ENCODE results near the gene PHKG2.

Gene PHKG2

DNA sequence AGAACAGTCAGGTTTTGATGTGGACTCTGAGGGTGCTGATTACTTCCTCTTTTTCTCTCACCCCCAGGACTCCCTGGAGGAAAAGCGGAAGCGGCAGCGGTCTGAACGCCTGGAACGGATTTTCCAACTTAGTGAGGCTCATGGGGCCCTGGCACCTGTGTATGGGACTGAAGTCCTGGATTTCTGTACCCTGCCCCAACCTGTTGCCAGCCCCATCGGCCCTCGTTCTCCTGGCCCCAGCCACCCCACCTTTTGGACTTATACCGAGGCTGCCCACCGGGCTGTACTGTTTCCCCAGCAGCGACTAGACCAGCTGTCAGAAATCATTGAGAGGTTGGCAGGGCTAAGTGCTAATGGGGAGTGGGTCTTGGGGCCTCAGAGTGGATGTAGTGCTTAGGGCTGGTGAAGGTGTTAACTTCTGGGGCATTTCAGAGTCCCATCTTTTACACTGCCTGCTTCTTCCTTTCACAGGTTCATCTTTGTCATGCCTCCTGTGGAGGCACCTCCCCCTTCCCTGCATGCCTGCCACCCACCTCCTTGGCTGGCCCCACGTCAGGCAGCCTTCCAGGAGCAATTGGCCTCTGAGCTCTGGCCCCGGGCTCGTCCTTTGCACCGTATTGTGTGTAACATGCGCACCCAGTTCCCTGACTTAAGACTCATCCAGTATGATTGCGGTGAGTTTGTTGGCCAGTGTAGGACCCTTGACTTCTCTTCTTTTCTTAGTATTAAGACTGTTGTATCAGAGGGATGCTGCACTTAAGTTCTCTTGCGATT lies 19.1 kb upstream of the PHKG2 start:
- peak in 2 of 14 donors; percentile 5 to 10 for DNase-seq

DNA sequence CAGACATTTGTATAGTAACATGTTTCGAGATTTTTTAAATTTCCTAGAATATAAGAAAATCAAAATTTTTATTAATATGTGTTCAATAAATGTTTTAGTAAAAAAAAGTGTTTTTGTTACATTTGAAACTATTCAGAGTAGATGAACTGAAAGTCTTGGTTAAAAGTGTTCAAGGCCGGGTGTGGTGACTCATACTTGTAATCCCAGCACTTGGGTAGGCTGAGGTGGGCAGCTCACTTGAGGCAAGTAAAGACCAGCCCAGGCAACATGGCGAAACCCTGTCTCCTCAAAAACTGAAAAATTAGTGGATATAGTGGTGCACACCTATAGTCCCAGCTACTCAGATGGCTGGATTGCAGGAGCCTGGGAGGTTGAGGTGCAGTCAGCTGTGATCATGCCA lies 16.8 kb upstream of the PHKG2 start:
- no peak for DNase-seq

DNA sequence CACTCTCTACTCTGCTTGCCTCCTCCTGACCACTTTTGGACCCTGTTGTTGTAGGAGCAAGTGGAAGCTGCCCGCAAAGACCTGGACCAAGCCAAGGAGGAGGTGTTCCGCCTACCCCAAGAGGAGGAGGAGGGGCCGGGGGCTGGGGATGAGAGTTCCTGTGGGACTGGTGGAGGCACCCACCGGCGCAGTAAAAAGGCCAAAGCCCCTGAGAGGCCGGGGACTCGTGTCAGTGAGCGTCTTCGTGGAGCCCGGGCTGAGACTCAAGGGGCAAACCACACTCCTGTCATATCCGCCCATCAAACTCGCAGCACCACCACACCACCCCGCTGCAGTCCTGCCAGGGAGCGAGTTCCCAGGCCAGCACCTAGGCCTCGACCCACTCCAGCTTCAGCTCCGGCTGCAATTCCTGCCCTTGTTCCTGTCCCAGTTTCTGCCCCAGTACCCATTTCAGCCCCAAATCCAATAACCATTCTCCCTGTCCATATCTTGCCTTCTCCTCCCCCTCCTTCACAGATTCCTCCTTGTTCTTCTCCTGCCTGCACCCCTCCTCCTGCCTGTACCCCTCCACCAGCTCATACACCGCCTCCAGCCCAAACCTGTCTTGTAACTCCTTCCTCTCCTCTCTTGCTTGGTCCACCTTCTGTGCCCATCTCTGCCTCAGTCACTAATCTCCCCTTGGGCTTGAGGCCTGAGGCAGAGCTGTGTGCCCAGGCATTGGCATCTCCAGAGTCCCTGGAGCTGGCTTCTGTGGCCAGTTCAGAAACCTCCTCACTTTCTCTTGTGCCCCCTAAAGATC lies 11.0 kb upstream of the PHKG2 start:
- no peak for DNase-seq

DNA sequence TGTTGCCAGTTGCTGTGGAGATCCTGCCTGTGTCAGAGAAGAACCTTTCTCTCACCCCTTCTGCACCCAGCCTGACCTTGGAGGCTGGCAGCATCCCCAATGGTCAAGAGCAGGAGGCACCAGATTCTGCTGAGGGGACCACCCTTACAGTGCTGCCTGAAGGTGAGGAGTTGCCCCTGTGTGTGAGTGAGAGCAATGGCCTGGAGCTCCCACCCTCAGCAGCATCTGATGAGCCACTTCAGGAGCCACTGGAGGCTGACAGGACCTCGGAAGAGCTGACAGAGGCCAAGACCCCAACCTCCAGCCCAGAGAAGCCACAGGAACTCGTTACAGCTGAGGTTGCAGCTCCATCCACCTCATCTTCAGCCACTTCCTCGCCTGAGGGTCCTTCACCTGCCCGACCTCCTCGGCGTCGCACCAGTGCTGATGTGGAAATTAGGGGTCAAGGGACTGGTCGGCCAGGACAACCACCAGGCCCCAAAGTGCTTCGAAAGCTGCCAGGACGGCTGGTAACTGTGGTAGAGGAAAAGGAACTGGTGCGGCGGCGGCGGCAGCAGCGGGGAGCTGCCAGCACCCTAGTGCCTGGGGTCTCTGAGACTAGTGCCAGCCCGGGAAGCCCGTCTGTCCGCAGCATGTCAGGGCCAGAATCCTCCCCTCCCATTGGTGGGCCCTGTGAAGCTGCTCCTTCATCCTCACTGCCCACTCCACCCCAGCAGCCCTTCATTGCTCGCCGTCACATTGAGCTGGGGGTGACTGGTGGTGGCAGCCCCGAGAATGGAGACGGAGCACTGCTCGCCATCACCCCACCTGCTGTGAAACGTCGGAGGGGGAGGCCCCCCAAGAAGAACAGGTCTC lies 10.2 kb upstream of the PHKG2 start:
- no peak for DNase-seq

DNA sequence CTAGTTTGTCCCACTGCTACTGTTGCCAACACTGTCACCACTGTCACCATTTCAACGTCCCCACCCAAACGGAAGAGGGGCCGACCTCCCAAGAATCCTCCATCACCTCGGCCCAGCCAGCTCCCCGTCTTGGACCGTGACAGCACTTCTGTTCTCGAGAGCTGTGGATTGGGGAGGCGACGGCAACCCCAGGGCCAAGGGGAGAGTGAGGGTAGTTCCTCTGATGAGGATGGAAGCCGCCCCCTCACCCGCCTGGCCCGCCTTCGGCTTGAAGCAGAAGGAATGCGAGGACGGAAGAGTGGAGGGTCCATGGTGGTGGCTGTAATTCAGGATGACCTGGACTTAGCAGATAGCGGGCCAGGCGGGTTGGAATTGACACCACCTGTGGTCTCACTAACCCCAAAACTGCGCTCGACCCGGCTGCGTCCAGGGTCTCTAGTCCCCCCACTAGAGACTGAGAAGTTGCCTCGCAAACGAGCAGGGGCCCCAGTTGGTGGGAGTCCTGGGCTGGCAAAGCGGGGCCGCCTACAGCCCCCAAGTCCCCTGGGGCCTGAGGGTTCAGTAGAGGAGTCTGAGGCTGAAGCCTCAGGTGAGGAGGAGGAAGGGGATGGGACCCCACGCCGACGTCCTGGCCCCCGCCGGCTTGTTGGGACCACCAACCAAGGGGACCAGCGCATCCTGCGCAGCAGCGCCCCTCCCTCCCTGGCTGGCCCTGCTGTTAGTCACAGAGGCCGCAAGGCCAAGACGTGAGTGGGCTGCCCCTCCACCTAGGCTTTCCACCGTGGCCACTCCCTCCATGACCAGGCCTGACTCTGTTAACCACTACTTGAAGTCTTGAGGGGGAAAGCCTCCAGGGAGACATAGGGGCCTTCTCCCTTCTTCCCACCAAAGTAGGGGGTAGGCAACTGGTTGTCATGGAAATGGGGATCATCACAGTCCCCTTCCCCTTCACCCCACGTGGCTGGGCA lies 9.0 kb upstream of the PHKG2 start:
- no peak for DNase-seq

DNA sequence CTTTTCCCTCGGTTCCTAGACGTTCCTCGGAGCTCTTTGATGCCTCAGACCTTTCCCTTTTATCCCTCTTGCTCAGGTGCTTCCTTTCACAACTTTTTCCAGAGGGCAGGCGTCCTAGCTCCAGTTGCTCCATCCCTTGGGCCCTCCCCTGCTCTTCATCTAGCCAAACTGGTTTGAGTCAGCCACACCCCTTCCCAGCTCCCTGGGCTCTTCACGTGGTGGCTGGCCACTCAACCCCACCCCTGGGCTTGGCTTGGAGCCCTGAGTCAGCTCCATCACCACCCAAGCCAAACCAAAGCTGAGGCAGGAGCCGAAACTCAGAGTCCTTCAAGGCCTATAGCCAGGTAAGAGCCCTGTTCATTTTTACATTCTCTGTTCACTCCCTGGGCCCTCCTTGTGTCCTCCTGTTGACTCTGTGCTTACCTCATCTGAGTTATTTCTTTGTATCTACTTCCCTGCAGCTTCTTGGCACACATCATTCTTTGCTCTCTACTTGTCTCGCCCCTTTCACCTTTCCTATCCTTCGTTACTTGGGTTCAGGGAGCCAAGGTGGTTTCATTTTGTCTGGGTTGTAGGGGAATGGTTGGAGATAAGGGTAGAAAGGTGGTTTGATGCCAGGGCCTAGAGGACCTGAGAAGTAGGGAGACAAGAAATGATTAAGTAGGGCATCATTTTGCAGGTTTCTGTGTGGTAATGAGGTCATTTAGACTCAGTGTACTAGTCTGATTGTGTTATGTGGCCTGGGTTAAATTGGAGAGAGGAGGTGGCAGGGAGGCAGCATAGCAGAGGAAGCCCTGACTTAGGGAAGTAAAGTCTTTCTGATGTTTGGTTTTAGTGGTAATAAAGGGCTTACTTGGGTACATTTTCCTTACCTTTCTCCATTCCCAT lies 7.6 kb upstream of the PHKG2 start:
- DNase-seq = peak in 3 of 14 donors; percentile 9 to 63 (median 18)

DNA sequence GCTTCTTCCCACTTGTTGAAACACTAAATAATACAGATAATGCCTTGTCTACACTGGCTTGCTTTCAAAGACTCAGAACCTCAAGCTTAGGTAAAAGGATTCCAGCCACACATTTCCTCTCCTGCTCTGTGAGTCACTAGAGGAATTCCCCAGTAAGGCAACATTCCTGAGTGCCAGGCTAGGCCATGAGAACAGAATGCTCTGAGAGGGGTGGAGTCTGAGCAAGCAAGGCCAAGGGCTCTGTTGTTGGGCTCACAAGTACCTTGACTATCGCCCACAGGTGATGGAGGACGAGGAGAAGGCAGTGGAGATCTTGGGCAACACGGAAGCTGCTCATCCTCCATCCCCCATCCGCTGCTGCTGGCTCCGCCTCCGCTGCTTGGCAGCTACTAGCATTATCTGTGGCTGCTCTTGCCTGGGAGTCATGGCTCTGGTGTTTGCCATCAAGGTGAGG lies 6.7 kb upstream of the PHKG2 start:
- no peak for DNase-seq

DNA sequence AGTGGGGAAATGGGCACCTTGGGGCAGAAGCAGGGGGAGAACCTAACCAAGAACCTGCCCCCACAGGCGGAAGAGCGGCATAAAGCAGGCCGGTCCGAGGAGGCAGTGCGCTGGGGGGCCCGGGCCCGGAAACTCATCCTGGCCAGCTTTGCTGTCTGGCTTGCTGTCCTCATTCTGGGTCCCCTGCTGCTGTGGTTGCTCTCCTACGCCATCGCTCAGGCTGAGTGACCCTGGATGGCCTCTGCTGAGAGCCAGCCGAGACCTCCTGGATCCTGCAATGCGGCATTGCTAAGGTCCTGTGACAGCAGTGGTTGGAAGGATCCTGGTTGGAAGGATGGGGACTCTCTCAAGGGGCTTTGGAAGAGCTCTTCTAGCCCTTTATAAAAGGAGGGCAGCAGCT lies 4.5 kb upstream of the PHKG2 start:
- no peak for DNase-seq

DNA sequence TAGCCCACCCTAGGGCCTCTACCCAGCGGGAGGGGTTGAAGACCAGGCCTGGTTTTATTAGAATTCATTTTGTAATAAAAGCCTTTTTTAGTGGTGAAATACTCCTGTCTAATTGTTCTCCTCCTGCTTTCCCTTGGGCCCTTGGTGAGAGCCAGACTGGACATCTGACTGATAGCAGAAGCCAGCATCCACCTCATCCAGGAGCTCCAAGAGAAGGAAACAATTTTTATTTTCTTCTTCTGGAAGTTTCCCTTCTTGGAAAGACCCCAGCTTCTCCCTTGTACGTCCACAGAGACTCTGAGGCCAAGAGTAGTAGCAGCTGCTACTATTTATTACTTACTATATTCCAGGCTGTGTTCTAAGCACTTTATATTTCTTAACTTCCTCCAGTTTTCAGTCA lies 4.0 kb upstream of the PHKG2 start:
- DNase-seq = no peak

DNA sequence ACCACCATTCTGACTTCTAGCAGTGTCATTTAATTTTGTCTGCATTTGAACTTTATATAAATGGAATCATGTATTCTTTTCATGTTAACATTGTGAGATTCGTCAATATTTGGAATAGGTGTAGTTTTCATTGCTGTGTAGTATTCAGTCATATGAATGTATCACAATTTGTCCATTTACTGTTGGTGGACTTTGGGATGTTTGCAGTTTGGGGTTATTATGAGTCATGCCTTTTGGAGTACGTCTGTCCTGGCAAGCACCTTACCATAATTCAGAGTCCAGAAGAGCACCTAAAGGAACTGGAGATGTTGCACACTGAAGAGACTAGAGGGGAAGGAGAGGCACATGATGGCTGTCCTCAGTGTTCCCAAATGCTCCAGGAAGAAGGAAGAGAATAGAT lies 3.1 kb upstream of the PHKG2 start:
- no peak for DNase-seq

DNA sequence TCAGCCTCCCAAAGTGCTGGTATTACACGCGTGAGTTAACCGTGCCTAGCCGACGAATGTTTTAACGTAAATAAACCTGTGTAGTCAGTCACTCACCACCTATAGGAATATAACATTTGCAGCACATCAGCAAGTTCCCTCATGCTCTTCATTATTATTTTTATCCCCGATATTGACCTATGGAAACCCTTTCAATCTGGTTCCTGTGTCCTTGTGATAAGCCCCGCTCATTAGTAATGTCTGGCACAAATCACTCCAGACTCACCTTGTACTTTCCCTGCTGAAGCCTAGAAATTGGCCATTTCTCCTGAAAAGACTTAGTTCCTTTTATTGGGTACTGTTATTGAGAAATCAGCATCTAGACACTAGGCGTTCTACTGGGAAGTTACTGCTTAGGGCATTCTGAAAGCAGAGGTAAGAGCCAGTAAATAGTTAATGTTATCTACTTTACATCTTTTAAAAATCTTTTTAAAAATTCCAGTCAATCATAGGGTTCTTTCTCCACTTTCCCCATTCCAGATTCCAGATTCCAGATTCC lies 1.5 kb upstream of the PHKG2 start:
- no peak for DNase-seq

DNA sequence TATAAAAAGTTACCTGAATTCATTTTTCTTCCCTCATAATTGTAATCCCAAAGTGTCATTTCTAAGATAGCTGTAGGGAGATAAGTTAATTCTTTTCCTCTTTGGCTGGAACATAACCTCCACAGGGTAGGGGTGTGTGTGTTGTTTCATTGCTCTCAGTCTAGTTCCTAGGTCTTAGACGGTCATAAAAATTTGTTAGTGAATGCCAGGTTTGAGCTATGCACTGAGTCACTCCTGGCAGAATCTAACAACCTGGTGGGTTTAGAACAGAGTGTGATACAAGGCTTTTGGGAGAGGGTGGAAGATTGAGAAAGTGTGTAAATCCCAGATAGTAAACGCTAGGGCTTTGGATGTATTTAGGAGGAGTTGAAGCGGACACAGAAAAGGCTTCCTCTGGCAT lies 894 bp upstream of the PHKG2 start:
- DNase-seq = no peak

DNA sequence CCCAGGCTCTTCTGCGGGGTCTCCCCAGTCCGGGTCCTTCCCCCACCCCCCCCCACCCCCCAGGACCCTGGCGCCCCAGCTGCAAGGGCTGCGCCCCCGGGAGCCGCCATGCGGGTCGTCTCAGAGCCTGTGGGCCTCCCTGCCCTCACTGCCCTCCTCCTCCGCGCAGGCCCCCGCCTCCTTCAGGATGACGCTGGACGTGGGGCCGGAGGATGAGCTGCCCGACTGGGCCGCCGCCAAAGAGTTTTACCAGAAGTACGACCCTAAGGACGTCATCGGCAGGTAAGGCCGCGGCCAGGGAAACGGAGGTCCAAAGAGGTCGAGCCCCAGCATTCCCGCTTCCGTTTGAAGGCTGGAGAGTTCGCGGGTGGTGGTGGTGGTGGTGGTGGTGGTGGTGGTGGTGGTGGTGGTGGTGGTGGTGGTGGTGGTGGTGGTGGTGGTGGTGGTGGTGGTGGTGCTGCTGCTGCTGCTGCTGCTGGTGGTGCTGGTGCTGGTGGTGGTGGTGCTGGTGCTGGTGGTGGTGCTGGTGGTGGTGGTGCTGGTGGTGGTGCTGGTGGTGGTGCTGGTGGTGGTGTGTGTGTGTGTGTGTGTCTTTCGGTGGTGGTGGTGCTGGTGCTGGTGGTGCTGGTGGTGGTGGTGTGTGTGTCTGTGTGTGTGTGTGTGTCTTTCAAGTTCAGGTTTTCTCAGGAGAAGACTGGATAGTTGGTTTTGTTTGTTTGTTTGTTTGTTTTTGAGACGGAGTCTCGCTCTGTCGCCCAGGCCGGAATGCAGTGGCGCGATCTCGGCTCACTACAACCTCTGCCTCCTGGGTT lies 615 bp downstream of the PHKG2 start:
- peak in 1 of 14 donors; percentile 55 for DNase-seq

DNA sequence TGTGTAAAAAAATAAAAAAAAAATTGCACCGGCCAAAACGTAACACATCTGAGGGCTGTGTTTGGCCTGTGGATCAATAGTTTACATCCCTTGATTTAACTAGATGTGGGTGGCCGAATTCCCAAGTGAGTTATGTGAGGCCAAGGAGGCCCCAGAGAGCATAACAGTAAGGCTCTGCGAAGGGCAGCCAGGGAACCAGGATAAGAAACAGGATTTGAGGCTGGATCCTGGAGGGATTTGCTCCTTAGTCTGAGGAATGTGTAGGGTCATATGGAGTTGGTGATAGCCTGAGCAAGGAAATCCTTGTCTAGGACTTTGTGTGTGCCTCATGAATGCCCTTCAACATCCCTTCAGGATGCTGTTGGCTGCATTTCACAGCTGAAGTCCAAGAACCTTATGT lies 2.0 kb downstream of the PHKG2 start:
- no peak for DNase-seq

DNA sequence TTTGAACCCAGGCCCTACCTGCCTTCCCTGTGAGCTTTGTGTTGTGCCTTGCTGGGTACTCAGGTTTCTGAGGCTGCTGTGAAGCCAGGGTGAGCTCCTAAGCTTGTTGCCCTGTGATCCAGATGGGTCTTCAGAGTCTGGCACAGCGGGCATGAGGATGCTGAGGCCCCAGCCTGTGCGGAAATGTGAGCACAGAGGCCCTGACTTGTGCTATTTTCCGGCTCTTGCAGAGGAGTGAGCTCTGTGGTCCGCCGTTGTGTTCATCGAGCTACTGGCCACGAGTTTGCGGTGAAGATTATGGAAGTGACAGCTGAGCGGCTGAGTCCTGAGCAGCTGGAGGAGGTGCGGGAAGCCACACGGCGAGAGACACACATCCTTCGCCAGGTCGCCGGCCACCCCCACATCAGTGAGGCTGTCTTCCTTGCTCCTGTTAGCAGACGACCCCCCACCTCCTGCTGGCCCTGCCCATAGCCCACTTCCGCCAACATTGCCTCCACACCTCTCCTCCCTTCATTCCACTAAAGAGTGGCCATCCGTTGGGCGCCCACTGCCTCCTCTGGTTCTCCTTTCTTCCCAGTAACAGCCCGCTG lies 2.7 kb downstream of the PHKG2 start:
- no peak for DNase-seq

DNA sequence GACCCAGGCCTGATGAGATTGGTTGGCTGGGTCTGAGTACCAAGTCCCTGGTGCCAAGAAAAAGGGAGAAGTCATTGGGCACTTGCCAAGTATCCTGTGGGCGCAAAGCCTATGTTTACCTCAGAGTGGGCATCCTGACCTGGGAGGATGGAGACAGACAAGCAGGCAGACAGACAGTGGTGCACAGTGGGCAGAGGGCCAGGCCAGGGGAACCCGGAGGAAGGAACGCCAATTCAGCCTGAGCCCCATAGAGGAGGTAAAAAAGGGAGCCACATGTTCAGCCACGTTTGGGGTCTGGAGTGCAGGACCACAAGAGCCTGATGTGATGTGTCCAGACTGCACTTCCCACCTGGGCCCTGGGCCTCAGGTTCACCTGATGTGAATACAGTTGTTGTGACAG lies 5.4 kb downstream of the PHKG2 start:
- DNase-seq = no peak

DNA sequence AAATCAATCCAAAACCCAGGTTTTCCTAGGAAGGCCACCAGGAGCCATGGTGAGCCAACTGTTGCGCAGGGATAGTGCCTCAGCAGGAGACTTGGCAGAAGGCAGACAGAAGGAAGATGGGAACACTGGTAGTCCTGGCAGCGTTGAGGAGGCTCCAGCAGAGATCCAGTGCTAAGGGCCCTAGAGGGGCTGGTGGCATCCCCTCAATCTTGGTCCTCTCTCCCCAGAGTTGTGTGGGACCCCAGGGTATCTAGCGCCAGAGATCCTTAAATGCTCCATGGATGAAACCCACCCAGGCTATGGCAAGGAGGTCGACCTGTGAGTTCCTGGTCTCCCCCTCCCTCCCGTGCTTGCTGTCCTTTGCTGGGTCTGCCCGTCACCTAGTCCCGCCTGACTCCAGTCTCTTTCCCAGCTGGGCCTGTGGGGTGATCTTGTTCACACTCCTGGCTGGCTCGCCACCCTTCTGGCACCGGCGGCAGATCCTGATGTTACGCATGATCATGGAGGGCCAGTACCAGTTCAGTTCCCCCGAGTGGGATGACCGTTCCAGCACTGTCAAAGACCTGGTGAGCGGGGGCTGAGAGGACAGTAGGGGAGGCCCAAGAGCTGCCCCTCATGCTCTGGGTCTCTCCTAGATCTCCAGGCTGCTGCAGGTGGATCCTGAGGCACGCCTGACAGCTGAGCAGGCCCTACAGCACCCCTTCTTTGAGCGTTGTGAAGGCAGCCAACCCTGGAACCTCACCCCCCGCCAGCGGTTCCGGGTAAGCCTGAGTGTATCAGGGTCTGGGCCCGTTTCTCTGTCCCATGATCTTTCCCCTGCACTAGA lies 7.9 kb downstream of the PHKG2 start:
- no peak for DNase-seq

DNA sequence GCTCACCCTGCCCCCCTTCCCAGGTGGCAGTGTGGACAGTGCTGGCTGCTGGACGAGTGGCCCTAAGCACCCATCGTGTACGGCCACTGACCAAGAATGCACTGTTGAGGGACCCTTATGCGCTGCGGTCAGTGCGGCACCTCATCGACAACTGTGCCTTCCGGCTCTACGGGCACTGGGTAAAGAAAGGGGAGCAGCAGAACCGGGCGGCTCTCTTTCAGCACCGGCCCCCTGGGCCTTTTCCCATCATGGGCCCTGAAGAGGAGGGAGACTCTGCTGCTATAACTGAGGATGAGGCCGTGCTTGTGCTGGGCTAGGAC lies 8.5 kb downstream of the PHKG2 start:
- no peak for DNase-seq

All from C1 segment of cervical spinal cord (tissue), 14 donors.